Panc1 (cell line): Measurements from ENCODE around the gene MKLN1.

Experiments used
- REST ChIP-seq, 2 experiments: IDR thresholded peaks; 2 replicates each; pipeline ENCODE4 v1.6.1; 2011 to 2012; ENCODE audit warnings: low read depth in 2 of 2, control low read depth in 1 of 2, low read length in 1 of 2, mild to moderate bottlenecking in 1 of 2, moderate library complexity in 1 of 2; ENCODE audit not compliant: insufficient read depth in 1 of 2
- TCF7L2 ChIP-seq: IDR thresholded peaks from 2 replicates; pipeline ENCODE4 v1.6.1; 2011; ENCODE audit warnings: mild to moderate bottlenecking, low read depth, low read length, inconsistent platforms
- TF ChIP-seq, protein P1 (sequence below): fragments of 450-650 bp; IDR thresholded peaks from 2 replicates; pipeline ENCODE4 v1.5.1; 2017; ENCODE audit warnings: mild to moderate bottlenecking

DNA sequence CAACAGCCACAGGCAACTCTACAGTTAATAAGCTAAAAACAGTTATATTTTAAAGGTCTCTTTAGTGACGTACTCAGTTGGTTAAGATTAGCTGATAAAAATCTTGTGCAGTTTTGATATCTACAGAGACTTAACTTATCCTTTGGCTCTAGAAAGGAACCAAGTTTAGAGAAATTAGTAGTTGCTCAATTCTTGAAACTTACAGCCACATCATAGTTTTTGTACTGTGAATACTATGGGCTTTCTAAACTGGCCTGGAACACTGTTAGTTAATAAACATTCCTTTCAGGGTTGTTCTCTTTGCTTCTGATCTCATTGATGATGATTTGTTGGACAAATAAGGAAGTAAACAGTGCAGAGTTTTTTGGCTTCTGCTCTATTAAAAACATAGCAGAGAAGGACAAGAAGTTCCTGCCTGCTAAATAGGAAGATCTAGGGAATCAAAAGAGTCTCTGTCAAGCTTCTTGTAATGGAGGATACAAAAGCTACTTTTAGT is 73.1 kb downstream of the MKLN1 start:
- TF ChIP-seq, protein P1, sequence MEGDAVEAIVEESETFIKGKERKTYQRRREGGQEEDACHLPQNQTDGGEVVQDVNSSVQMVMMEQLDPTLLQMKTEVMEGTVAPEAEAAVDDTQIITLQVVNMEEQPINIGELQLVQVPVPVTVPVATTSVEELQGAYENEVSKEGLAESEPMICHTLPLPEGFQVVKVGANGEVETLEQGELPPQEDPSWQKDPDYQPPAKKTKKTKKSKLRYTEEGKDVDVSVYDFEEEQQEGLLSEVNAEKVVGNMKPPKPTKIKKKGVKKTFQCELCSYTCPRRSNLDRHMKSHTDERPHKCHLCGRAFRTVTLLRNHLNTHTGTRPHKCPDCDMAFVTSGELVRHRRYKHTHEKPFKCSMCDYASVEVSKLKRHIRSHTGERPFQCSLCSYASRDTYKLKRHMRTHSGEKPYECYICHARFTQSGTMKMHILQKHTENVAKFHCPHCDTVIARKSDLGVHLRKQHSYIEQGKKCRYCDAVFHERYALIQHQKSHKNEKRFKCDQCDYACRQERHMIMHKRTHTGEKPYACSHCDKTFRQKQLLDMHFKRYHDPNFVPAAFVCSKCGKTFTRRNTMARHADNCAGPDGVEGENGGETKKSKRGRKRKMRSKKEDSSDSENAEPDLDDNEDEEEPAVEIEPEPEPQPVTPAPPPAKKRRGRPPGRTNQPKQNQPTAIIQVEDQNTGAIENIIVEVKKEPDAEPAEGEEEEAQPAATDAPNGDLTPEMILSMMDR: no peak
- no peak for TF ChIP-seq REST (IDR thresholded peaks at IDR 0.05; ENCODE audit: insufficient read depth in 1 of 2, low read depth in 2 of 2, low read length in 1 of 2)
- TF ChIP-seq TCF7L2: 0 out of 2 replicates have a peak, but pooled peaks have one; percentile 48
